Smooth muscle cell (in vitro differentiated cells): Measurements from ENCODE around the gene LTBP1. TPM values are rescaled to one million over a fixed set of nuclear protein-coding genes. Genes with fewer than 3 reads are reported as not detected.
"Not testable (repeated sequence)": the region's sequence is repeated elsewhere in the genome, so short reads cannot be mapped to it uniquely, and the experiment has no call there.

Experiments used
- DNase-seq: peaks from one replicate; lab custom pipeline; 2025; ENCODE audit not compliant: unreplicated experiment; lab: John Stamatoyannopoulos, UW
- H2AFZ ChIP-seq: fragments of 200-600 bp; sonication (generic); 2 replicates; pipeline ENCODE4 v1.6.0; 2016; ENCODE audit warnings: antibody characterized with exemption, low read depth, mild to moderate bottlenecking
- H3F3A ChIP-seq: fragments of 200-600 bp; sonication (generic); 2 replicates; pipeline ENCODE4 v1.6.0; 2017; ENCODE audit warnings: antibody characterized with exemption, low read depth
- H3K27ac ChIP-seq: fragments of 200-600 bp; sonication (generic); 2 replicates; pipeline ENCODE4 v1.5.1; 2016; ENCODE audit warnings: low read depth, mild to moderate bottlenecking
- H3K27me3 ChIP-seq: fragments of 200-600 bp; sonication (generic); 2 replicates; pipeline ENCODE4 v1.6.1; 2016; ENCODE audit warnings: low read depth, mild to moderate bottlenecking
- H3K36me3 ChIP-seq: fragments of 200-600 bp; sonication (generic); 2 replicates; pipeline ENCODE4 v1.5.1; 2016; ENCODE audit warnings: low read depth
- H3K4me1 ChIP-seq: fragments of 200-600 bp; sonication (generic); 2 replicates; pipeline ENCODE4 v1.5.1; 2016; ENCODE audit warnings: low read depth
- H3K4me2 ChIP-seq: fragments of 200-600 bp; sonication (generic); 2 replicates; pipeline ENCODE4 v1.6.0; 2016; ENCODE audit warnings: mild to moderate bottlenecking
- H3K4me3 ChIP-seq: fragments of 200-600 bp; sonication (generic); 2 replicates; pipeline ENCODE4 v1.5.1; 2016; ENCODE audit warnings: mild to moderate bottlenecking
- H3K79me2 ChIP-seq: fragments of 200-600 bp; sonication (generic); 2 replicates; pipeline ENCODE4 v1.6.0; 2016; ENCODE audit warnings: low read depth, mild to moderate bottlenecking
- H3K9ac ChIP-seq: fragments of 200-600 bp; sonication (generic); 2 replicates; pipeline ENCODE4 v1.6.0; 2016; ENCODE audit warnings: low read depth
- H3K9me3 ChIP-seq: fragments of 200-600 bp; sonication (generic); replicated peaks from 2 replicates; pipeline ENCODE4 v1.5.1; 2016; ENCODE audit warnings: low read depth
- H4K20me1 ChIP-seq: fragments of 200-600 bp; sonication (generic); 2 replicates; pipeline ENCODE4 v1.6.0; 2016; ENCODE audit warnings: low read depth
- WGBS: methylation state at CpG from one replicate; pipeline ENCODE4 v1.1.7; 2016; ENCODE audit warnings: low lambda C conversion rate; 5-methylcytosine and 5-hydroxymethylcytosine counted together
- polyA plus RNA-seq: library from polyadenylated mRNA; unstranded; fragments of >200 nt; fragmentation: Nextera tagmentation; extraction: Ambion mirVana; gene quantifications from 2 replicates; pipeline ENCODE4 v1.2.1, GENCODE V29; 2016
- total RNA-seq: library from RNA; depleted of rRNA; stranded (reverse); fragments of >200 nt; gene quantifications from 2 replicates; pipeline ENCODE4 v1.2.3, GENCODE V29; 2014
- TF ChIP-seq, protein P1 (sequence below): fragments of 200-600 bp; sonication (generic); IDR thresholded peaks from 2 replicates; pipeline ENCODE4 v1.5.1; 2017; ENCODE audit warnings: borderline replicate concordance, mild to moderate bottlenecking, antibody characterized with exemption; ENCODE audit not compliant: insufficient read depth, poor library complexity, severe bottlenecking

LTBP1 gene
- total and polyA plus RNA-seq, 2 experiments from 2014 or later: 146 to 250 TPM

DNA sequence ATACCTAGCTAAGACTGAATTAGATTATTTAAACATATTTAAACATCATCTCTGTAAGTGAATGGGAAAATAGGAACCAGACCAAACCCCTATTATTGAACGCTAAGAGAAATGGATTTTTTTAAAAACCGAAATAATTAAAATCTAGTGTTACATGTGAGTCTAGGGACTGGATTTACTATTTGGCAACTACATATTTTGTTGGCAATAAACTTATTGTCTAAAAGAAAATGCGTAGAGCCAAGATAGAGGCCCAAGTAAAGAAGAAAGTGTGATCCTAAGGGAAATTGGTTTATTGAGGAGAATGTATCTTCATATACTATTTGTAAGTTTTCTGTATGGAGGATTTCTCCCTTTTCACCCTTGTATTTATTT is 105.6 kb downstream of the LTBP1 start:
- 98% methylated on average over 3 of the region's 3 CpGs for WGBS
- H3K9ac ChIP-seq: no peak overlapping the region
- no peak overlapping the region for H2AFZ ChIP-seq
- TF ChIP-seq, protein P1, sequence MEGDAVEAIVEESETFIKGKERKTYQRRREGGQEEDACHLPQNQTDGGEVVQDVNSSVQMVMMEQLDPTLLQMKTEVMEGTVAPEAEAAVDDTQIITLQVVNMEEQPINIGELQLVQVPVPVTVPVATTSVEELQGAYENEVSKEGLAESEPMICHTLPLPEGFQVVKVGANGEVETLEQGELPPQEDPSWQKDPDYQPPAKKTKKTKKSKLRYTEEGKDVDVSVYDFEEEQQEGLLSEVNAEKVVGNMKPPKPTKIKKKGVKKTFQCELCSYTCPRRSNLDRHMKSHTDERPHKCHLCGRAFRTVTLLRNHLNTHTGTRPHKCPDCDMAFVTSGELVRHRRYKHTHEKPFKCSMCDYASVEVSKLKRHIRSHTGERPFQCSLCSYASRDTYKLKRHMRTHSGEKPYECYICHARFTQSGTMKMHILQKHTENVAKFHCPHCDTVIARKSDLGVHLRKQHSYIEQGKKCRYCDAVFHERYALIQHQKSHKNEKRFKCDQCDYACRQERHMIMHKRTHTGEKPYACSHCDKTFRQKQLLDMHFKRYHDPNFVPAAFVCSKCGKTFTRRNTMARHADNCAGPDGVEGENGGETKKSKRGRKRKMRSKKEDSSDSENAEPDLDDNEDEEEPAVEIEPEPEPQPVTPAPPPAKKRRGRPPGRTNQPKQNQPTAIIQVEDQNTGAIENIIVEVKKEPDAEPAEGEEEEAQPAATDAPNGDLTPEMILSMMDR: no peak
- no peak overlapping the region for H3K4me2 ChIP-seq
- H3K4me1 ChIP-seq: peaks cover 13% of the 10 kb centered on the region
- H3F3A ChIP-seq: no peaks in the 10 kb centered on the region
- H3K9me3 ChIP-seq: no peaks in the 10 kb centered on the region
- H3K36me3 ChIP-seq: no peaks in the 10 kb centered on the region
- no peak for DNase-seq
- no peaks in the 10 kb centered on the region for H3K27me3 ChIP-seq
- peak overlapping the region; percentile 69 for H3K27ac ChIP-seq
- no peak overlapping the region for H3K4me3 ChIP-seq
- no peaks in the 10 kb centered on the region for H3K79me2 ChIP-seq
- H4K20me1 ChIP-seq: no peaks in the 10 kb centered on the region

DNA sequence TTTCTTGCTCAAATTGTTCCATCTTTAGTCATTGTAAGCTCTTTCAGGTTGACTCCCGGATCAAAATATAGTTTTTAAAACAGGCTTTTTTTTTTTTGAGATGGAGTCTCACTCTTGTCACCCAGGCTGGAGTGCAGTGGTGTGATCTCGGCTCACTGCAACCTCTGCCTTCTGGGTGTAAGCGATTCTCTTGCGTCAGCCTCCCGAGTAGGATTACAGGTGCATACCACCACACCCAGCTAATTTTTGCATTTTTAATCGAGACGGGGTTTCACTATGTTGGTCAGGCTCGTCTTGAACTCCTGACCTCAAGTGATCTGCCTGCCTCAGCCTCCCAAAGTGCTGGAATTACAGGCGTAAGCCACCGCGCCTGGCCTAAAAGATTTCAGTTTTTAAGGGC is 106.0 kb downstream of the LTBP1 start:
- Histone ChIP-seq H3K4me1 (peaks cover 12% of the 10 kb centered on the region), H3K27ac (peak overlapping the region; percentile 69)
- not testable (repeated sequence) for H3K79me2 ChIP-seq, H4K20me1 ChIP-seq, H2AFZ ChIP-seq, H3K4me2 ChIP-seq, H3K36me3 ChIP-seq, H3K9ac ChIP-seq, H3K27me3 ChIP-seq, H3F3A ChIP-seq, H3K9me3 ChIP-seq, DNase-seq, H3K4me3 ChIP-seq
- WGBS: 95% methylated on average over 11 of the region's 11 CpGs

DNA sequence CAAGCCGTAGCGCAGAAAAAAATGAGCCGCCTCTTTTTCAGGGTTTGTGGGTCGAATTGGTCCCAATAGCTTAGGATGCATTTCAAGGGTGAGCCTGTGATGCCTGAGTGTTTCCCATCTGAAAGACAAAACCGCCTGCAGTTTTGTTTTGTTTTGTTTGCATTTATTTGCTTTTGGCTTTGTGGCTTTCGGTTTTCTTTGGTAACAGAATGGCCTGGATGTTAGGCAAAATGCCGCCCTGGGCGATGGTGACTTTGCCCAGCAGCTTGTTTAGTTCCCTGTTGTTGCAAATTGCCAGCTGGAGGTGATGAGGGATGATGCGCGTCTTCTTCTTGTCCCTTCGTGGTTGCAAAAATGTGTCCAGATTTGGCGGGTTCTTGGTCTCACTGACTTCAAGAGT is 109.4 kb downstream of the LTBP1 start:
- H4K20me1 ChIP-seq: no peaks in the 10 kb centered on the region
- H3K9ac ChIP-seq: no peak overlapping the region
- no peaks in the 10 kb centered on the region for H3K36me3 ChIP-seq
- DNase-seq: no peak
- no peak overlapping the region for H3K4me2 ChIP-seq
- H3K9me3 ChIP-seq: no peaks in the 10 kb centered on the region
- no peak overlapping the region for H3K4me3 ChIP-seq
- H3K27me3 ChIP-seq: no peaks in the 10 kb centered on the region
- WGBS: 97% methylated on average over 12 of the region's 12 CpGs
- peaks cover 22% of the 10 kb centered on the region for H3F3A ChIP-seq
- TF ChIP-seq, protein P1: no peak
- no peak overlapping the region for H3K27ac ChIP-seq
- H3K4me1 ChIP-seq: peaks cover 15% of the 10 kb centered on the region
- H3K79me2 ChIP-seq: no peaks in the 10 kb centered on the region
- no peak overlapping the region for H2AFZ ChIP-seq

- not testable (repeated sequence) for DNase-seq, H3K9ac ChIP-seq
- 90% methylated on average over 37 of the region's 39 CpGs for WGBS
Measured at GRCh38 chr2:33057307-33058028, 110.7 kb downstream of the LTBP1 start.

More at GRCh38 chr2:33057307-33058028, 110.7 kb downstream of the LTBP1 start:
- H3K4me2 ChIP-seq, H3K9me3 ChIP-seq, H4K20me1 ChIP-seq, H3K27me3 ChIP-seq, H3K79me2 ChIP-seq, H3K27ac ChIP-seq, H3K36me3 ChIP-seq, H3K4me3 ChIP-seq, H2AFZ ChIP-seq: not testable (repeated sequence)
- Histone ChIP-seq H3F3A (peaks cover 22% of the 10 kb centered on the region), H3K4me1 (peaks cover 15% of the 10 kb centered on the region)
